ENCODE measurements around the gene RTEL1. TPM values are rescaled to one million over a fixed set of nuclear protein-coding genes. Genes with fewer than 3 reads are reported as not detected.

The RTEL1 gene
- polyA plus RNA-seq, 1 donor from 2014 or later, result 29.2 TPM

GRCh38 chr20:63652192-63652980 is 5.7 kb upstream of the RTEL1 start:
- Histone ChIP-seq H3K4me3 (ENCODE audit: low read length) (peak overlapping the region; percentile 93), H3K9me3 (ENCODE audit: low read length) (no peaks in the 10 kb centered on the region), H3K4me2 (ENCODE audit: low read length) (peak overlapping the region; percentile 92), H3K27ac (ENCODE audit: low read length) (peak overlapping the region; percentile 95), H3K36me3 (ENCODE audit: insufficient read depth, low read length) (no peaks in the 10 kb centered on the region), H3K79me2 (replicated peaks; ENCODE audit: insufficient read depth, low read length) (peaks cover 22% of the 10 kb centered on the region), H3K27me3 (ENCODE audit: insufficient read depth, low read depth, low read length) (no peaks in the 10 kb centered on the region), H4K20me1 (ENCODE audit: insufficient read depth) (peaks cover 14% of the 10 kb centered on the region), H2AFZ (ENCODE audit: low read depth, low read length) (no peak overlapping the region), H3F3A (ENCODE audit: insufficient read depth, low read length, poor library complexity, severe bottlenecking) (no peaks in the 10 kb centered on the region), H3K9me2 (ENCODE audit: insufficient read depth, low read length) (no peaks in the 10 kb centered on the region), H3K9ac (ENCODE audit: low read length) (peak overlapping the region; percentile 97)
- no peak for TF ChIP-seq EP300 (conservative IDR thresholded peaks at IDR 0.05; ENCODE audit: poor library complexity, severe bottlenecking)
- peak; percentile 4 for TF ChIP-seq RAD21 (conservative IDR thresholded peaks at IDR 0.05)

- H3K27me3 ChIP-seq (ENCODE audit: insufficient read depth, low read depth, low read length), result no peaks in the 10 kb centered on the region
- H3K79me2 ChIP-seq (replicated peaks; ENCODE audit: insufficient read depth, low read length), result peaks cover 19% of the 10 kb centered on the region
- peak within 1 kb of the TSS; percentile 97 for H3K9ac ChIP-seq (ENCODE audit: low read length)
- peak within 1 kb of the TSS; percentile 93 for H3K4me3 ChIP-seq (ENCODE audit: low read length)
- peaks cover 14% of the 10 kb centered on the region for H4K20me1 ChIP-seq (ENCODE audit: insufficient read depth)
- TF ChIP-seq EP300 (conservative IDR thresholded peaks at IDR 0.05; ENCODE audit: poor library complexity, severe bottlenecking) (peak; percentile 18), TAF1 (IDR thresholded peaks at IDR 0.05; ENCODE audit: low read depth) (peak; percentile 92), MXI1 (conservative IDR thresholded peaks at IDR 0.05; ENCODE audit: poor library complexity, severe bottlenecking) (peak; percentile 57), CTCF (IDR thresholded peaks at IDR 0.05; ENCODE audit: poor library complexity, severe bottlenecking) (no peak), RAD21 (conservative IDR thresholded peaks at IDR 0.05) (no peak), REST (IDR thresholded peaks at IDR 0.05; ENCODE audit: borderline replicate concordance) (peak; percentile 95), SMC3 (conservative IDR thresholded peaks at IDR 0.05; ENCODE audit: poor library complexity) (peak; percentile 9), POLR2AphosphoS5 (IDR thresholded peaks at IDR 0.05) (peak; percentile 89), EZH2 (IDR thresholded peaks at IDR 0.05; ENCODE audit: borderline replicate concordance, insufficient read depth, low read length, poor library complexity, severe bottlenecking) (no peak)
- no peaks in the 10 kb centered on the region for H3F3A ChIP-seq (ENCODE audit: insufficient read depth, low read length, poor library complexity, severe bottlenecking)
- H3K36me3 ChIP-seq (ENCODE audit: insufficient read depth, low read length), result no peaks in the 10 kb centered on the region
- H3K9me3 ChIP-seq (ENCODE audit: low read length), result no peaks in the 10 kb centered on the region
- peak within 1 kb of the TSS; percentile 92 for H3K4me2 ChIP-seq (ENCODE audit: low read length)
- no peaks in the 10 kb centered on the region for H3K9me2 ChIP-seq (ENCODE audit: insufficient read depth, low read length)
- H3K27ac ChIP-seq (ENCODE audit: low read length), result peak within 1 kb of the TSS; percentile 95
- peak within 1 kb of the TSS; percentile 68 for H2AFZ ChIP-seq (ENCODE audit: low read depth, low read length)
Measured at GRCh38 chr20:63653041-63653973, 4.8 kb upstream of the RTEL1 start, which contains the start of gene STMN3. STMN3 (minus strand) TSS chr20:63653424; CDS start chr20:63653345, 79 bp downstream.
